HG03469 (cell line): ENCODE measurements around the gene HOXA5.

Source experiments
- ATAC-seq: cut with Tn5 transposase; IDR thresholded peaks from one replicate; pipeline ENCODE4 v1.9.1; 2021; ENCODE audit warnings: mild to moderate bottlenecking, moderate library complexity, moderate number of reproducible peaks; ENCODE audit not compliant: unreplicated experiment

HOXA5 gene

GRCh38 chr7:27098578-27099451 is 44.7 kb downstream of the HOXA5 start:
- ATAC-seq = no peak

DNA sequence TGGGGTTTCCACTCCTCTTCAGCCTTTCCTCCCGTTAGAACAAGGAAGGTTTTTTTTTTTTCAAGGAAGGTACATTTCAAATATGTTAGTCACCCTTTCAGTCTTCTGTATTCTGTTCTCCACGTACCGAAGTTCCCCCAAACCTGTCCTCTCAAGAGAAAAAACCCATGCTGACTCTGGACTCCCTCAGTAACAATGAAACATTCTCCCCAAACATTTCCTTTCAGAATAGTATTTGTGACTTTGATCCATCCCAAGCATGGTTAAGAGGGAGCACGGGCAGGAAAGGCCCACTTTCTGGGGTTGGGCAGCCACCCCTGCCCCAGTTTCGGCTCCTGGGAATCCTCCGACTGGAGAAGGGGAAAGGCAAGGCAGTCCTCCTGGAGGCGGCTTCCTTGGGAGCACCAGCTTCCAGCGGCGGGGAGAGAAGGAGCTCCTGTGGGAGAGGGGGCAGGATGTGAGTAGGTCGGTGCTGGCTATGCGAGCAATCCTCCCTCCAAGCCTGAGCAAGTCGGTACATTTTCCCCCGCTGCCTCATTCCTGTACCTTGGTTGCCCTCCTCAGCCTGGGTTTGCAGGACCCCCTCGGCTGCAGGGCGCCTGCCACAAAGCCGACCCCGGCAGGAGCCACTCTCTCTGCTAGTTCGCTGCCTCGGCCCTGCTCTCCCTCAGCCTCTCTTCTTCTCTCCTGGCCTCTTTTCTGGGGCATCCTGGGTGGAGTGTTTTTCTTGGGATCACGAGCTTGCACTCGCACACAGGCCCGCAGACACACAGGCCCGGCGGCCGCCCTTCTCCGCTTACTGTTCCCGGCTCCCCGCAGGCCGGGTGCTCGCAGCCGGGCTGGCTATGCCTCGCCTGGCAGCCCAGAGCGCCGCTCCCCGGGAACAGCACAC is 45.5 kb downstream of the HOXA5 start:
- no peak for ATAC-seq

DNA sequence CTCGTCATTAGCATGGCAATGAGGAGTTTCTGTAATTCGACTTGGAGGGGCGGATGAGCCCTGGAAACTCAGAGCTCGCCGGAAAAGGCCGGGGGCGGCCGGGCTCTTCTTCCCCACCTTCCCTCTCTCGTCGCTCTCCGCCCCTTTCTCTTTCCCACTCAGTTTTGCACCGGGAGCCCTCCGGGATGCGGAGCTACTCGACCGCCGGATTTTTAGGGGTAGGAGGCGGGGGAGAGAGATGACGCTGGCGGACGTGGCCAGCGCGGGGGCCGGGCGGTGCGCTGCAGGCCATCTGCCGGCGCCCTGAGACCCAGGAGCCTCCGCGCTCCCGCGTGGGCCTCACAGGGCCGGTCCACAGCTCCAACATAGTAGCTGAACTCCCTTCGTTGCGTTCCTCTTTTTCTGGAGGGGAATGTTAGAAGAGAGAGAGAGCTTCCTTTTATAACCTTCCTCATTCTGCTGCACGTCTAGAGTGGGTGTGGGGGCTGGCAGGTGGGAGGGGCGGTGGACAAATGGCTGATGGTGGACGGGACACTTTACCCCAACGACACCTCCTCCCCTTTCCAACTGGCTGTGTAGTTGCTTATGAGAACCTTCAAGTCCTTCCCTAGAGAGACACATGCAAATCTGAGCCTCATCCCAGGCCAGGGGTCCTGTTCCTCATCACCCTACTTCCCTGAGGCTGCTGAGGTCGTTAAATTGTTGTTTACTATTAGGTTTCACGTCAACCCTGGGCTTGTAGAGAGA is 46.5 kb downstream of the HOXA5 start:
- ATAC-seq = no peak

- ATAC-seq = peak; percentile 90
Observed at GRCh38 chr7:27095897-27096767, 47.3 kb downstream of the HOXA5 start, which contains the start of gene HOXA1. TSS of gene HOXA1 (minus strand) at chr7:27096000. CDS start at chr7:27095912, 88 bp downstream.

GRCh38 chr7:27095050-27095896 is 48.2 kb downstream of the HOXA5 start:
- ATAC-seq = no peak

DNA sequence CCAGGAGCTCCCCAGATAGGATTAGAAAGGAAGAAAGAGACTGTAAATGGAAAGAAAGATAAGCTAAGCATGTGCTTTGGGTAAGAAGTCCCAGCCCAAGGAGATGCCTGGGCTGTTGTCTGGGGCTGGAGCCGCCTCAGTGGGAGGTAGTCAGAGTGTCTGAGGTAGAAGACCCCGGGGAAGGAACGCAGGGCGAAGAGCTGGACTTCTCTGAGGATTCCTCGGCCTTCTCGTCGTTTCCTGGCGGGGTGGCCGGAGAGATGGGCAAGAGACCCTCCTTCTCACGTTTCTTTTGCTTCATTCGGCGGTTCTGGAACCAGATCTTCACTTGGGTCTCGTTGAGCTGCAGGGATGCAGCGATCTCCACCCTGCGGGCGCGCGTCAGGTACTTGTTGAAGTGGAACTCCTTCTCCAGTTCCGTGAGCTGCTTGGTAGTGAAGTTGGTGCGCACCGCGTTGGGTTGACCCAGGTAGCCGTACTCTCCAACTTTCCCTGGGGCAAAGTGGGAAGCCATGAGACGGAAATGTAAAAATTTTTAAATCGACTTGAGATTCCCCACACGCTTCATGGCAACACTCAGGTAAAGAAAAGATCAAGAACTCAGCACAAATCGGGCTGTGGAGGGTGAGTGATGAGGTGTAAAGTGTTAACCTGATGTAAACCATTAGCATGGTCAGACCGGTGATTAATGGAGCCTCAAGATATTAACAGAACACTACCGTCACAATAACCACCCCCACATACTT is 49.0 kb downstream of the HOXA5 start:
- ATAC-seq = no peak

GRCh38 chr7:27093184-27093895 is 50.1 kb downstream of the HOXA5 start:
- ATAC-seq = no peak

DNA sequence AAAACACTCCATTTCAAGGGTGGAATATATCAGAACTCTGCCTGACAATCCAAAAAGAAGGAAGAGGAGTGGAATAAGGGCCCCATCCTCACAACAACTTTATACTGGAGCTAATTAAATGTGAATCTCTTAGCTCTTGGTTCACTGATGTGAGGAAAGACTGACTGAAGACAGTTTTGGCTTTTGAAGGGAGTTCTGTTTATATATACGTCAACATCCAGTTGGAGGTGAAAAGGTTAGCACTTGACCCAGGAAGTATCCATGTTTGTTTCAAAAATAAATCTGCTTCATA is 50.7 kb downstream of the HOXA5 start:
- ATAC-seq = no peak

- ATAC-seq = no peak
Observed at GRCh38 chr7:27091941-27092818, 51.3 kb downstream of the HOXA5 start.

DNA sequence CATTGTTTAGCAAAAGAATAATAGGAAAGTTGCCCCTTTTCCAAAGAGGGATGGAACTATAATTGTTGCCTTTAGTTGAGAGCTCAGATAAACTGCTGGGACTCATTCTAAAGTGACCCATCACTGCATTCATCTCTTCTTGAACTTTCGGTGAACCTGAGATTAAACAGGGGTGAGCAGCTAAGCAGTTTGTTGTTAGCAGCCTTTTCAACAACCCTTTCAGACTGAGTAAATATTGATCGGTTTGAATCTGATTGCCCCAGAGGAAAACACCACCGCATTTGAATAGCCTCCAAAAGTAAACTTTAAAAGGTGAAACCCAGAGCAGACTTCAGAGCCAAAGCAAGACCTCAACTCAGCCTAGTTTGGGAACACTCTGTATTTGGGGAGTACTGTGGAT is 52.4 kb downstream of the HOXA5 start:
- no peak for ATAC-seq
